K562 (cell line): Measurements from ENCODE around the gene RGS14. TPM values are rescaled to one million over a fixed set of nuclear protein-coding genes. Genes with fewer than 3 reads are reported as not detected.

Experiments used
- ARID1B ChIP-seq: fragments of 450-650 bp; IDR thresholded peaks from 2 replicates; pipeline ENCODE4 v1.6.1; 2016; ENCODE audit warnings: antibody characterized with exemption, mild to moderate bottlenecking, inconsistent platforms
- DPF2 ChIP-seq: fragments of 450-650 bp; IDR thresholded peaks from 2 replicates; pipeline ENCODE4 v1.6.1; 2016
- HOMEZ ChIP-seq: fragments of 250-450 bp; sonication (Bioruptor Pico); IDR thresholded peaks from 2 replicates; pipeline ENCODE4 v1.4.0; 2020; ENCODE audit warnings: mild to moderate bottlenecking, moderate library complexity
- MAZ ChIP-seq, 2 experiments: fragments of 450-650 bp in 1 of 2; sonication (generic) in 1 of 2; formaldehyde crosslinking; IDR thresholded peaks in 1 of 2; conservative IDR thresholded peaks in 1 of 2; 2 replicates each; pipeline versions ENCODE4 v1.4.0 to v1.5.0; 2020; ENCODE audit warnings: mild to moderate bottlenecking in 1 of 2, missing genetic modification reagents in 1 of 2
- MECOM ChIP-seq: fragments of 250-450 bp; sonication (Bioruptor Pico); IDR thresholded peaks from 2 replicates; pipeline ENCODE4 v1.8.0; 2022; ENCODE audit warnings: inconsistent platforms
- PKNOX1 ChIP-seq: fragments of 450-650 bp; IDR thresholded peaks from 2 replicates; pipeline ENCODE4 v1.6.1; 2016
- RAD21 ChIP-seq, 2 experiments: fragments of 250-450 bp in 1 of 2; fragments of 450-650 bp in 1 of 2; sonication (Bioruptor Pico) in 1 of 2; formaldehyde crosslinking in 1 of 2; IDR thresholded peaks in 1 of 2; conservative IDR thresholded peaks in 1 of 2; 2 replicates each; pipeline versions ENCODE4 v1.4.0 to v1.8.0; 2020 to 2022; ENCODE audit warnings: mild to moderate bottlenecking in 2 of 2, moderate library complexity in 1 of 2
- SRF ChIP-seq, 2 experiments: fragments of 250-450, 450-650 bp in 1 of 2; sonication (Bioruptor Pico) in 1 of 2; sonication (generic) in 1 of 2; formaldehyde crosslinking; IDR thresholded peaks; 2 replicates each; pipeline versions ENCODE4 v1.5.0 to v1.5.1; 2020 to 2022; ENCODE audit warnings: mild to moderate bottlenecking in 1 of 2, missing genetic modification reagents in 1 of 2
- TAF1 ChIP-seq: IDR thresholded peaks from 2 replicates; pipeline ENCODE4 v1.6.1; 2011; ENCODE audit warnings: mild to moderate bottlenecking, low read length, moderate library complexity; ENCODE audit not compliant: insufficient read depth, control insufficient read depth, severe bottlenecking; ENCODE audit errors: extremely low read depth
- UBTF ChIP-seq, 2 experiments: IDR thresholded peaks; 2 replicates each; pipeline ENCODE4 v1.6.1; 2012; ENCODE audit warnings: improper control_type of control experiment in 2 of 2, low read depth in 2 of 2, low read length in 2 of 2, borderline replicate concordance in 1 of 2
- YY1 ChIP-seq, 3 experiments: IDR thresholded peaks; 2 replicates each; pipeline ENCODE4 v1.6.1; 2011; ENCODE audit warnings: low read length in 2 of 3, mild to moderate bottlenecking in 2 of 3, moderate library complexity in 2 of 3, borderline replicate concordance in 1 of 3, control low read depth in 1 of 3, low read depth in 1 of 3; ENCODE audit not compliant: insufficient read depth in 3 of 3, insufficient replicate concordance in 2 of 3, control insufficient read depth in 1 of 3, insufficient read length in 1 of 3; ENCODE audit errors: extremely low read depth in 1 of 3
- ZNF146 ChIP-seq: IDR thresholded peaks from one replicate; pipeline ENCODE4 v1.6.1; 2018; ENCODE audit warnings: missing compliant biosample characterization; ENCODE audit not compliant: unreplicated experiment
- ZNF24 ChIP-seq: fragments of 450-650 bp; IDR thresholded peaks from 2 replicates; pipeline ENCODE4 v1.6.1; 2016
- ZNF589 ChIP-seq: fragments of 200-800 bp; sonication (Bioruptor generic); IDR thresholded peaks from 2 replicates; pipeline ENCODE4 v1.6.1; 2016; ENCODE audit warnings: low read depth, missing genetic modification characterization, missing compliant biosample characterization
- ZNF668 ChIP-seq: fragments of 250-450 bp; sonication (Bioruptor Pico); IDR thresholded peaks from 2 replicates; pipeline ENCODE4 v1.8.0; 2022; ENCODE audit warnings: mild to moderate bottlenecking, inconsistent platforms
- polyA plus RNA-seq, 8 experiments: library from polyadenylated mRNA; depleted of rRNA in 4 of 8; stranded (reverse) in 5 of 8; unstranded in 3 of 8; fragments of >200 nt; fragmentation: Nextera tagmentation in 2 of 8; fragmentation: Illumina TruSeq in 1 of 8; extraction: Ambion mirVana in 2 of 8; extraction: Trizol in 1 of 8; gene quantifications; 2 replicates each; pipeline versions ENCODE4 v1.2.1 to v1.2.3, GENCODE V29; 2011 to 2014; ENCODE audit warnings: inconsistent platforms in 1 of 8, missing spikeins in 1 of 8
- total RNA-seq, 7 experiments: library from RNA; depleted of rRNA in 6 of 7; stranded (reverse); fragments of >200 nt in 6 of 7; fragmentation: Illumina TruSeq in 2 of 7; extraction: Trizol in 2 of 7; gene quantifications; 2 replicates each; pipeline versions ENCODE4 v1.2.1 to v1.2.3, GENCODE V29; 2011 to 2021; ENCODE audit warnings: low replicate concordance in 1 of 7

Gene RGS14
- total and polyA plus RNA-seq, 9 of the 15 experiments (the other 6 are each of a cell fraction or from before 2014, with no cell fraction given), result 0.28 to 75.9 (median 34.5) TPM

GRCh38 chr5:177312649-177313181 is 45.0 kb upstream of the RGS14 start (continued):
- TF ChIP-seq RAD21 (CRISPR knock-in tag; conservative IDR thresholded peaks at IDR 0.05 in 1 of 2, IDR thresholded peaks at IDR 0.05 in 1 of 2), result peak in 1 of 2 experiments; percentile 30; a peak in 1 of 4 replicates
- TF ChIP-seq ARID1B, result peak; percentile 29
- TF ChIP-seq PKNOX1, result 0 out of 2 replicates have a peak, but pooled peaks have one; percentile 18
- TF ChIP-seq ZNF24, result 0 out of 2 replicates have a peak, but pooled peaks have one; percentile 24
- no peak for TF ChIP-seq ZNF668 (CRISPR knock-in tag)
- peak in 1 of 2 experiments; percentile 74; a peak in 1 of 4 replicates for TF ChIP-seq SRF (CRISPR knock-in tag; IDR thresholded peaks at IDR 0.05)
- TF ChIP-seq UBTF (IDR thresholded peaks at IDR 0.05; ENCODE audit: borderline replicate concordance in 1 of 2, low read depth in 2 of 2, low read length in 2 of 2), result 0 out of 4 replicates have a peak, but pooled peaks of 1 of the 2 experiments have one; percentile 44
- no peak for TF ChIP-seq ZNF146 (CRISPR knock-in tag)
- TF ChIP-seq YY1 (IDR thresholded peaks at IDR 0.05; ENCODE audit: borderline replicate concordance in 1 of 3, control insufficient read depth in 1 of 3, extremely low read depth in 1 of 3, insufficient read depth in 3 of 3, insufficient read length in 1 of 3, insufficient replicate concordance in 2 of 3, low read depth in 1 of 3, low read length in 2 of 3), result peak in 1 of 3 experiments; percentile 21
- TF ChIP-seq ZNF589 (CRISPR knock-in tag), result no peak
- peak; percentile 66 for TF ChIP-seq DPF2
- TF ChIP-seq MAZ (CRISPR knock-in tag; conservative IDR thresholded peaks at IDR 0.05 in 1 of 2, IDR thresholded peaks at IDR 0.05 in 1 of 2), result 0 out of 4 replicates have a peak, but pooled peaks of 1 of the 2 experiments have one; percentile 8
- peak; percentile 8 for TF ChIP-seq TAF1
- 0 out of 2 replicates have a peak, but pooled peaks have one; percentile 7 for TF ChIP-seq MECOM
- TF ChIP-seq HOMEZ (CRISPR knock-in tag), result no peak
